HFF-Myc (cell line): ENCODE data around the gene KCNQ1OT1.

Experiments used
- DNase-seq: peaks from one replicate; pipeline ENCODE4 v3.0.0-alpha.2; 2011; ENCODE audit warnings: low read depth; ENCODE audit errors: extremely low read depth
- H3K4me3 ChIP-seq: replicated peaks from 2 replicates; pipeline ENCODE4 v1.5.1; 2011; ENCODE audit warnings: low read depth, mild to moderate bottlenecking, control low read depth, low read length
- TF ChIP-seq, protein P1 (sequence below): IDR thresholded peaks from 2 replicates; pipeline ENCODE4 v1.5.1; 2012; ENCODE audit warnings: mild to moderate bottlenecking, low read depth, low read length, control low read depth; ENCODE audit errors: missing control alignments

KCNQ1OT1 gene

DNA sequence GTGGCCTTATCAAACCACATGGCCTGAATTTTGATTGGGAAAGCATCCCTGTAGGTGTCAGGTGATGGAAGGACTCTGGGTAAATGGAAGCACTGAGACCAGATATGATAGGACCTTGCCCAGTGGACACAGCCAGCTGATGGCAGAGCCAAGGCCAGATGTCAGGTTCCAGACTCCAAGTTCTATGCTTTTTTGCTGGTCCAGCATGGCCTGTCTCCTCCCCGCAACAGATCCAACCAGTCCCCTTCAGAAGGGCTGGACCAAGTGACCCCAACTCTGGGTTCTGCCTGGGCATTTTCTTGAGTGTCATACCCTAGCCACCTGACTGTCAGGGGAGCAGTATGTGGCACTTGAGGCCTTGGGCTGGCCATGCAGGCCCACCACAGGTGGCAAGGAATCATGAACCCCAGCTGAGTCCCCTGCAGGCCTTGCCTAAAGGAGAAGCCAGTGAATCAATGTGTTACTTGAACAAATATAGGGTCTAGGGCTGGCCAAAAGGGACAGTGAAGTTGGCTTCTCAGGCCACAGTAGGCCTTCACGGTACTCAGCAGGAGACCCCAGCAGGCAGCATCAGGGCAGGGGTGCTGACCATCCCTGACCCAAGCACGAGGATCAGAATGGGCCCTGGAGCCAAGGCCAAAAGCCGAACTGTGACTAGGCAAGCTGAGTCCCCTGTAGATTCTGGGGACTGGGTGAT is 27.1 kb downstream of the KCNQ1OT1 start:
- DNase-seq = no peak
- TF ChIP-seq, protein P1, sequence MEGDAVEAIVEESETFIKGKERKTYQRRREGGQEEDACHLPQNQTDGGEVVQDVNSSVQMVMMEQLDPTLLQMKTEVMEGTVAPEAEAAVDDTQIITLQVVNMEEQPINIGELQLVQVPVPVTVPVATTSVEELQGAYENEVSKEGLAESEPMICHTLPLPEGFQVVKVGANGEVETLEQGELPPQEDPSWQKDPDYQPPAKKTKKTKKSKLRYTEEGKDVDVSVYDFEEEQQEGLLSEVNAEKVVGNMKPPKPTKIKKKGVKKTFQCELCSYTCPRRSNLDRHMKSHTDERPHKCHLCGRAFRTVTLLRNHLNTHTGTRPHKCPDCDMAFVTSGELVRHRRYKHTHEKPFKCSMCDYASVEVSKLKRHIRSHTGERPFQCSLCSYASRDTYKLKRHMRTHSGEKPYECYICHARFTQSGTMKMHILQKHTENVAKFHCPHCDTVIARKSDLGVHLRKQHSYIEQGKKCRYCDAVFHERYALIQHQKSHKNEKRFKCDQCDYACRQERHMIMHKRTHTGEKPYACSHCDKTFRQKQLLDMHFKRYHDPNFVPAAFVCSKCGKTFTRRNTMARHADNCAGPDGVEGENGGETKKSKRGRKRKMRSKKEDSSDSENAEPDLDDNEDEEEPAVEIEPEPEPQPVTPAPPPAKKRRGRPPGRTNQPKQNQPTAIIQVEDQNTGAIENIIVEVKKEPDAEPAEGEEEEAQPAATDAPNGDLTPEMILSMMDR = no peak
- no peak overlapping the region for H3K4me3 ChIP-seq

GRCh38 chr11:2671748-2672147 is 28.0 kb downstream of the KCNQ1OT1 start:
- TF ChIP-seq, protein P1 = no peak

DNA sequence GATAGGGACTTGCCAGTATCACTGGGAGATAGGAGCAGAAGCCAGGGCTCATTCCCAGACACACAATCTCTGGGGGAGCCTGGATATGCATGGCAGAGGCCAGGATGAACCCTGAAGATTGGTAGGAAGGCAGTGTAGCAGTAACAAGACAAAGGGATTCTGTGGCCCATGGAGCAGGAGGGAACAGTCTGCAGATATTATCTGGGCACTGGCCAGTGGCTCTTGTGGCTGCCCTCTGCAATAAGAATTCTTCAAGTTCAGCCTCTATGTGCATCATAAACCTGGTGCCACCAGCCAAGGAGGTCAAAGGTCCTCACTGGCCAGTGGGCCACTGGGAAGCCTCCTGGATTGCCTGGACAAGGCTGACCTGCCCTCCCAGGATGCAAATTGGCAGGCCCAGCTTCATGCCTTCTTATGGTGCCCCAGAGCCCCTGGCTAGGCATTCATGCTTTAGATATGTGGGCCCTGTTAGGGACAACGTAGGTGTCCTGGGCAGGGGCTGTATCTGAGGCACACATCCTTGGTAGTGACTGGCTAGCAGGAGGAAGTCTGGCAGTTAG is 29.2 kb downstream of the KCNQ1OT1 start:
- no peak for DNase-seq
- TF ChIP-seq, protein P1 = no peak
- no peak overlapping the region for H3K4me3 ChIP-seq

More at GRCh38 chr11:2671748-2672147, 28.0 kb downstream of the KCNQ1OT1 start:
- no peak overlapping the region for H3K4me3 ChIP-seq
- no peak for DNase-seq

GRCh38 chr11:2669634-2670469 is 29.9 kb downstream of the KCNQ1OT1 start:
- H3K4me3 ChIP-seq = no peak overlapping the region
- DNase-seq = no peak
- TF ChIP-seq, protein P1 = no peak

DNA sequence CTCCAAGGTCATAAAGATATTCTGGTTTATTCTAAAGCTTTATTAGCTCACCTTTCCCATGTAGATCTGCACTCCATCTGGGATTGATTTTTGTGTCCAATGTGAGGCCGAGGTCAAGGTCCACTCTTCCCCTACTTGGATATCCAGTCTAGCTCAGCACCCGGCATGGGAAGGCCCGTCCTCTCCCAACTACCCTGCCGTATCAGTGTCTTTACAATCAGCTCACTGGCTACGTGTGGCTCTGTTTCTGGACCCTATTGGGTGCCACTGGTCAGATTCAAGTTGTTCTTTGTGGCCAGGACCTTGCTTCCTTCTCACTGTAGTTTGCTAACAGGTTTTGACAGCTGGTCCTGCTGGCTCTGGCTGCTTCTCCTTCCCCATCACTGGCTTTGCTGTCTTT is 30.9 kb downstream of the KCNQ1OT1 start:
- no peak for DNase-seq
- TF ChIP-seq, protein P1 = no peak
- H3K4me3 ChIP-seq = no peak overlapping the region

DNA sequence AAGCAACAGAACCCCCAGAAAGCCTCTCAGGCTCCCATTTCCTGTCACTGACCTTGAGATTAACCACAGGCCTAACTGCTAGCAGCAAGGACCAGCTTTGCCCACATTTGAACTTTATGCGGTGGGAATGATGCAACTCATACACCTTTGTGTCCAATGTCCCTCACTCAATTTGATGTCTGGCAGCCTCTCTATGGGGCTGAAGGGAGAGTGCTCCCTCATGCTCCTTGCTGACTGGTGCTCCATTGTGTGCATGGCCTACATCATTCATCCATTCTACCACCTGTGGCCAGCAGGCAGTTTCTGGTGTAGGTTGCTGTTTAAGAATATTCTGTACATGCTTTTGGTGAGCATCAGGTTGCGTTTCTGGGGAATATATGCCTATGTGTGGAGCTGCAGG is 31.9 kb downstream of the KCNQ1OT1 start:
- H3K4me3 ChIP-seq = no peak overlapping the region
- TF ChIP-seq, protein P1 = no peak
- no peak for DNase-seq
